ENCODE results near the gene SNRPA1. TPM values are rescaled to one million over a fixed set of nuclear protein-coding genes. Genes with fewer than 3 reads are reported as not detected.

Gene SNRPA1
- total and polyA plus RNA-seq, 9 of the 15 experiments (the other 6 are each of a cell fraction or from before 2014, with no cell fraction given): 62.7 to 245 (median 189) TPM

DNA sequence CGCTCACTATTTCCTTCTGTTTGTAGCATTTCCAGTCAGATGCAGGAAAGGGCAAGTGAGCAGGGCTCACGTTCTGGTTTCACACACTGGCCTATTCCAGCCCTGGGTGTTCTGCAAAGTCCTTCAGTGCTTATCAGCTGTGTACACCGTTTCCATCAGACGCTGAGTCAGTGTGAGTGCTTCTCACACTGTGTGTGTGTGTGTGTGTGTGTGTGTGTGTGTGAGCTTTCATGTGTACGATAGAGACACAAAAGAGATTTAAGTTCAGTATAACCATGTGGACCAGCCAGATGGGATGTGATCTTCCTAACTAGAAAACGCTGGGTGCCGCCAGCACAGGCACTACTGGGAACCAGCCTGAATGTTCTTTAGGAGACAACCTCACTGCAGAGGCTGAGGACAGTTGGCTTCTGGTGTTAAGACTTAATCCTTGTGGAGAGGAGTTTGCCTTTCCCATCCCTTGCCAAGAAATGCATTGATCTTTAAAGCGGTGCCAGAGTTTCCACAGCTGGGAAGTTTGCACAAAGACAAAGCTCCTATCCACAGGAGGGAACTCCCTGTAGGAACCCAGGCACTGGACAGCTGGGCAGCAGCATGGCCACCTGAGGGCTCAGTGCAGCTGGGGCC lies 39.3 kb downstream of the SNRPA1 start (continued):
- TF ChIP-seq NCOA1 (IDR thresholded peaks at IDR 0.05; ENCODE audit: low read depth): peak; percentile 87
- no peak for TF ChIP-seq RFX1 (IDR thresholded peaks at IDR 0.05)
- no peak for TF ChIP-seq ZNF239 (CRISPR knock-in tag; IDR thresholded peaks at IDR 0.05)
- no peak for TF ChIP-seq ZNF133 (CRISPR knock-in tag; IDR thresholded peaks at IDR 0.05)
- TF ChIP-seq ATF7 (IDR thresholded peaks at IDR 0.05): peak; percentile 77
- peak; percentile 90 for TF ChIP-seq JUN (IDR thresholded peaks at IDR 0.05; ENCODE audit: borderline replicate concordance, low read depth, low read length)
- TF ChIP-seq JUN (CRISPR knock-in tag; IDR thresholded peaks at IDR 0.05; ENCODE audit: borderline replicate concordance): no peak
- no peak for TF ChIP-seq ZNF445 (CRISPR knock-in tag; IDR thresholded peaks at IDR 0.05; ENCODE audit: low read depth)
- peak; percentile 41; the same call in 1 of the 2 replicates for TF ChIP-seq CREB1 (IDR thresholded peaks at IDR 0.05)
- peak; percentile 61 for TF ChIP-seq CREB1 (CRISPR knock-in tag; IDR thresholded peaks at IDR 0.05)
- TF ChIP-seq GABPB2 (CRISPR knock-in tag; conservative IDR thresholded peaks at IDR 0.05): no peak
- TF ChIP-seq, protein P1, sequence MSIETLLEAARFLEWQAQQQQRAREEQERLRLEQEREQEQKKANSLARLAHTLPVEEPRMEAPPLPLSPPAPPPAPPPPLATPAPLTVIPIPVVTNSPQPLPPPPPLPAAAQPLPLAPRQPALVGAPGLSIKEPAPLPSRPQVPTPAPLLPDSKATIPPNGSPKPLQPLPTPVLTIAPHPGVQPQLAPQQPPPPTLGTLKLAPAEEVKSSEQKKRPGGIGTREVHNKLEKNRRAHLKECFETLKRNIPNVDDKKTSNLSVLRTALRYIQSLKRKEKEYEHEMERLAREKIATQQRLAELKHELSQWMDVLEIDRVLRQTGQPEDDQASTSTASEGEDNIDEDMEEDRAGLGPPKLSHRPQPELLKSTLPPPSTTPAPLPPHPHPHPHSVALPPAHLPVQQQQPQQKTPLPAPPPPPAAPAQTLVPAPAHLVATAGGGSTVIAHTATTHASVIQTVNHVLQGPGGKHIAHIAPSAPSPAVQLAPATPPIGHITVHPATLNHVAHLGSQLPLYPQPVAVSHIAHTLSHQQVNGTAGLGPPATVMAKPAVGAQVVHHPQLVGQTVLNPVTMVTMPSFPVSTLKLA (conservative IDR thresholded peaks at IDR 0.05): peak; percentile 29 to 84; a peak in 2 of 4 replicates
- TF ChIP-seq BRD9 (IDR thresholded peaks at IDR 0.05; ENCODE audit: low read depth, partially characterized antibody): peak; percentile 89
- TF ChIP-seq HNRNPK (IDR thresholded peaks at IDR 0.05; ENCODE audit: low read depth, low read length, poor library complexity, severe bottlenecking): no peak
- TF ChIP-seq LCOR (CRISPR knock-in tag; IDR thresholded peaks at IDR 0.05): peak; percentile 81
- TF ChIP-seq, protein P2, sequence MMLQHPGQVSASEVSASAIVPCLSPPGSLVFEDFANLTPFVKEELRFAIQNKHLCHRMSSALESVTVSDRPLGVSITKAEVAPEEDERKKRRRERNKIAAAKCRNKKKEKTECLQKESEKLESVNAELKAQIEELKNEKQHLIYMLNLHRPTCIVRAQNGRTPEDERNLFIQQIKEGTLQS (IDR thresholded peaks at IDR 0.05): peak; percentile 84
- TF ChIP-seq, protein P2 (CRISPR knock-in tag; conservative IDR thresholded peaks at IDR 0.05): peak; percentile 49; the same call in 1 of the 2 replicates
- TF ChIP-seq SMARCE1 (IDR thresholded peaks at IDR 0.05): peak; percentile 99
- peak; percentile 97 for TF ChIP-seq GATAD2A (IDR thresholded peaks at IDR 0.05)
- peak; percentile 89 for TF ChIP-seq SOX6 (IDR thresholded peaks at IDR 0.05)
- TF ChIP-seq TRIM24 (IDR thresholded peaks at IDR 0.05): peak; percentile 88 to 94
- TF ChIP-seq, protein P3, sequence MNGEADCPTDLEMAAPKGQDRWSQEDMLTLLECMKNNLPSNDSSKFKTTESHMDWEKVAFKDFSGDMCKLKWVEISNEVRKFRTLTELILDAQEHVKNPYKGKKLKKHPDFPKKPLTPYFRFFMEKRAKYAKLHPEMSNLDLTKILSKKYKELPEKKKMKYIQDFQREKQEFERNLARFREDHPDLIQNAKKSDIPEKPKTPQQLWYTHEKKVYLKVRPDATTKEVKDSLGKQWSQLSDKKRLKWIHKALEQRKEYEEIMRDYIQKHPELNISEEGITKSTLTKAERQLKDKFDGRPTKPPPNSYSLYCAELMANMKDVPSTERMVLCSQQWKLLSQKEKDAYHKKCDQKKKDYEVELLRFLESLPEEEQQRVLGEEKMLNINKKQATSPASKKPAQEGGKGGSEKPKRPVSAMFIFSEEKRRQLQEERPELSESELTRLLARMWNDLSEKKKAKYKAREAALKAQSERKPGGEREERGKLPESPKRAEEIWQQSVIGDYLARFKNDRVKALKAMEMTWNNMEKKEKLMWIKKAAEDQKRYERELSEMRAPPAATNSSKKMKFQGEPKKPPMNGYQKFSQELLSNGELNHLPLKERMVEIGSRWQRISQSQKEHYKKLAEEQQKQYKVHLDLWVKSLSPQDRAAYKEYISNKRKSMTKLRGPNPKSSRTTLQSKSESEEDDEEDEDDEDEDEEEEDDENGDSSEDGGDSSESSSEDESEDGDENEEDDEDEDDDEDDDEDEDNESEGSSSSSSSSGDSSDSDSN (IDR thresholded peaks at IDR 0.05; ENCODE audit: borderline replicate concordance in 1 of 2, low read depth in 2 of 2, low read length in 2 of 2): 0 out of 4 replicates have a peak, but pooled peaks of 1 of the 2 experiments have one; percentile 41
- TF ChIP-seq MAZ (CRISPR knock-in tag; conservative IDR thresholded peaks at IDR 0.05 in 1 of 2, IDR thresholded peaks at IDR 0.05 in 1 of 2): peak in 1 of 2 experiments; percentile 75; a peak in 1 of 4 replicates
- no peak for TF ChIP-seq NR1H2 (CRISPR knock-in tag; IDR thresholded peaks at IDR 0.05)
- TF ChIP-seq MTA1 (IDR thresholded peaks at IDR 0.05; ENCODE audit: borderline replicate concordance): peak; percentile 83

Measured in K562 (cell line).